Measurements from ENCODE around the gene OPALIN. TPM values are rescaled to one million over a fixed set of nuclear protein-coding genes. Genes with fewer than 3 reads are reported as not detected.

Gene OPALIN
- total RNA-seq, 2 donors from 2014 or later: 0.17 TPM; not detected in 1

- Histone ChIP-seq H3K4me1 (replicated peaks) (no peaks in the 10 kb centered on the region), H3K27ac (no peak overlapping the region), H3K4me3 (no peak overlapping the region), H3K36me3 (no peaks in the 10 kb centered on the region), H3K27me3 (replicated peaks; ENCODE audit: insufficient read depth) (peaks cover 4% of the 10 kb centered on the region), H3K9me3 (no peaks in the 10 kb centered on the region)
- peak; percentile 63 for DNase-seq (ENCODE audit: low spot score)
- no peak for TF ChIP-seq POLR2A (IDR thresholded peaks at IDR 0.05)
- TF ChIP-seq POLR2AphosphoS5 (IDR thresholded peaks at IDR 0.05): no peak
- TF ChIP-seq CTCF (IDR thresholded peaks at IDR 0.05): peak; percentile 69 to 84 (median 78)
- 28% methylated on average over 24 of the region's 24 CpGs for WGBS
- intact Hi-C loops (cut with DNase I): loop anchor here (5.0 to 10.0 kb wide), 3 partner anchors 116 to 436 kb away; partner anchors contain the start of genes LCOR and TLL2
Observed at GRCh38 chr10:96395931-96396877, 37.4 kb upstream of the OPALIN start.

GRCh38 chr10:96390460-96390864 lies 31.7 kb upstream of the OPALIN start:
- 30% methylated on average over 7 of the region's 7 CpGs for WGBS
- no peaks in the 10 kb centered on the region for H3K9me3 ChIP-seq

GRCh38 chr10:96389785-96390184 lies 31.0 kb upstream of the OPALIN start:
- Histone ChIP-seq H3K27me3 (replicated peaks; ENCODE audit: insufficient read depth) (no peaks in the 10 kb centered on the region), H3K27ac (peak overlapping the region; percentile 28 to 29), H3K9me3 (no peaks in the 10 kb centered on the region), H3K4me1 (replicated peaks) (peaks cover 15% of the 10 kb centered on the region), H3K4me3 (no peak overlapping the region), H3K36me3 (no peaks in the 10 kb centered on the region)
- TF ChIP-seq POLR2AphosphoS5 (IDR thresholded peaks at IDR 0.05): no peak
- TF ChIP-seq POLR2A (IDR thresholded peaks at IDR 0.05): no peak
- TF ChIP-seq CTCF (IDR thresholded peaks at IDR 0.05): no peak
- intact Hi-C loops (cut with DNase I): loop anchor here (10.0 kb wide), 1 partner anchor 235 kb away; no protein-coding TSS in a partner anchor
- DNase-seq (ENCODE audit: low spot score): no peak
- WGBS: 61% methylated on average over 5 of the region's 5 CpGs

More at GRCh38 chr10:96390460-96390864, 31.7 kb upstream of the OPALIN start:
- no peaks in the 10 kb centered on the region for H3K27me3 ChIP-seq (replicated peaks; ENCODE audit: insufficient read depth)
- intact Hi-C loops (cut with DNase I): loop anchor here (10.0 kb wide), 1 partner anchor 234 kb away; no protein-coding TSS in a partner anchor
- peak; percentile 94 for TF ChIP-seq POLR2AphosphoS5 (IDR thresholded peaks at IDR 0.05)
- TF ChIP-seq POLR2A (IDR thresholded peaks at IDR 0.05): no peak
- peak; percentile 91 for DNase-seq (ENCODE audit: low spot score)
- H3K4me3 ChIP-seq: no peak overlapping the region
- no peaks in the 10 kb centered on the region for H3K36me3 ChIP-seq
- H3K27ac ChIP-seq: peak overlapping the region in 1 of 2 donors; percentile 29
- H3K4me1 ChIP-seq (replicated peaks): peaks cover 15% of the 10 kb centered on the region

GRCh38 chr10:96387601-96388000 lies 28.8 kb upstream of the OPALIN start:
- H3K27ac ChIP-seq: no peak overlapping the region
- intact Hi-C loops (cut with DNase I): no loop called here

More at GRCh38 chr10:96387601-96388000, 28.8 kb upstream of the OPALIN start:
- Histone ChIP-seq H3K27me3 (replicated peaks; ENCODE audit: insufficient read depth) (no peaks in the 10 kb centered on the region), H3K4me1 (replicated peaks) (peaks cover 15% of the 10 kb centered on the region), H3K4me3 (no peak overlapping the region), H3K36me3 (no peaks in the 10 kb centered on the region), H3K9me3 (no peaks in the 10 kb centered on the region)
- WGBS: 86% methylated on average over 7 of the region's 7 CpGs
- no peak for DNase-seq (ENCODE audit: low spot score)
- TF ChIP-seq POLR2A (IDR thresholded peaks at IDR 0.05) (no peak), POLR2AphosphoS5 (IDR thresholded peaks at IDR 0.05) (no peak), CTCF (IDR thresholded peaks at IDR 0.05) (no peak)

All from prostate gland (tissue), 2 donors.